PC-9 (cell line): Measurements from ENCODE around the gene SRP68. TPM values are rescaled to one million over a fixed set of nuclear protein-coding genes. Genes with fewer than 3 reads are reported as not detected.

Source experiments
- BruUV-seq: library from RNA; stranded (reverse); fragments of 400-500 nt; replicated peaks from 2 replicates; lab custom pipeline; 2021; lab: Mats Ljungman, UMichigan
- CTCF ChIA-PET: fragments of 300-600 bp; sonication (Branson Sonifier 250); formaldehyde crosslinking; loops from one replicate; lab custom pipeline; 2022; ENCODE audit warnings: antibody characterized with exemption; lab: Charles Lee
- POLR2A ChIA-PET: fragments of 300-600 bp; sonication (Branson Sonifier 250); formaldehyde crosslinking; loops from one replicate; lab custom pipeline; 2022; ENCODE audit warnings: antibody characterized with exemption; ENCODE audit not compliant: unreplicated experiment; lab: Charles Lee
- DNase-seq, 2 experiments: peaks; one replicate each; pipeline versions ENCODE4 v3.0.0 to v3.0.0-alpha.2; 2015 to 2022; ENCODE audit warnings: mixed read lengths in 1 of 2
- H2AFZ ChIP-seq: fragments of 200-600 bp; sonication (generic); 2 replicates; pipeline ENCODE4 v1.8.1; 2017; ENCODE audit warnings: antibody characterized with exemption
- H3F3A ChIP-seq: fragments of 200-600 bp; sonication (generic); 2 replicates; pipeline ENCODE4 v1.8.1; 2017; ENCODE audit warnings: antibody characterized with exemption, mild to moderate bottlenecking, low read depth; ENCODE audit not compliant: insufficient read depth
- H3K27ac ChIP-seq: fragments of 200-600 bp; sonication (generic); 2 replicates; pipeline ENCODE4 v1.6.1; 2016; ENCODE audit warnings: mixed run types
- H3K27me3 ChIP-seq: fragments of 200-600 bp; sonication (generic); 2 replicates; pipeline ENCODE4 v1.6.1; 2016; ENCODE audit warnings: low read depth, mixed run types; ENCODE audit not compliant: insufficient read depth
- H3K36me3 ChIP-seq: fragments of 200-600 bp; sonication (generic); 2 replicates; pipeline ENCODE4 v1.6.1; 2016; ENCODE audit warnings: low read depth, mixed run types
- H3K4me1 ChIP-seq: fragments of 200-600 bp; sonication (generic); replicated peaks from 2 replicates; pipeline ENCODE4 v1.6.1; 2016; ENCODE audit warnings: mixed run types; ENCODE audit not compliant: insufficient read depth
- H3K4me2 ChIP-seq: fragments of 200-600 bp; sonication (generic); 2 replicates; pipeline ENCODE4 v1.6.1; 2017; ENCODE audit warnings: mixed run types
- H3K4me3 ChIP-seq: fragments of 200-600 bp; sonication (generic); 2 replicates; pipeline ENCODE4 v1.6.1; 2016; ENCODE audit warnings: mixed run types
- H3K79me2 ChIP-seq: fragments of 200-600 bp; sonication (generic); 2 replicates; pipeline ENCODE4 v1.6.1; 2017; ENCODE audit warnings: low read depth, mixed run types
- H3K9me2 ChIP-seq: fragments of 200-600 bp; sonication (generic); 2 replicates; pipeline ENCODE4 v1.8.1; 2017; ENCODE audit warnings: mild to moderate bottlenecking; ENCODE audit not compliant: insufficient read depth
- H3K9me3 ChIP-seq: fragments of 200-600 bp; sonication (generic); 2 replicates; pipeline ENCODE4 v1.8.1; 2016; ENCODE audit warnings: low read depth; ENCODE audit not compliant: insufficient read depth
- H4K20me1 ChIP-seq: fragments of 200-600 bp; sonication (generic); 2 replicates; pipeline ENCODE4 v1.8.1; 2017; ENCODE audit not compliant: insufficient read depth
- EZH2 ChIP-seq: fragments of 200-600 bp; sonication (generic); IDR thresholded peaks from 2 replicates; pipeline ENCODE4 v1.8.0; 2017; ENCODE audit warnings: antibody characterized with exemption, low read depth
- intact Hi-C: fragments of 100-400 bp; cut with micrococcal nuclease; formaldehyde crosslinking; loops from one replicate; pipeline ENCODE4 v1.10.0; 2022; ENCODE audit not compliant: unreplicated experiment
- total RNA-seq: library from RNA; stranded (reverse); gene quantifications from 2 replicates; pipeline ENCODE4 v1.2.3, GENCODE V29; 2021
- TF ChIP-seq, protein P1 (sequence below): fragments of 200-600 bp; sonication (generic); conservative IDR thresholded peaks from 2 replicates; pipeline ENCODE4 v1.6.1; 2017; ENCODE audit warnings: mixed run types, antibody characterized with exemption, mild to moderate bottlenecking, moderate library complexity

SRP68 gene
- total RNA-seq, 1 experiment from 2014 or later = 91.7 TPM

DNA sequence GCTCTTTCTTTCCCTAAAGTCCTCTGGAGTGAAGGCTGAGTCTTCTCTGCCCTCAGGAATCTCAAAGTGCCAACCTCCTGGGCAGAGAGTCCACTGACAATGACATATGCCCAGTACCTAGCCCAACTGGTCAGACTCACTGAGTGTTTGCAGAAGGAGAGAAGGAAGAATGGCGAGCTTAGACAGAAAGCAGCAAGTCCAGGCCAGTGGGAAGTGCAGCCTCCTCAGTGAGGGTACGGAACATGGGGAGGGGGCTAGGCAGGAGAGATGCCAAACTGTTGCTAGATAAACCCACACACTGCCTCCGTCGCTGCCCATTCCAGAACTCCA lies 30.6 kb upstream of the SRP68 start:
- BruUV-seq = no TSS peak
- CTCF ChIA-PET = interaction anchor here (0.6 to 1.2 kb wide), 3 partner anchors 40 to 51 kb away, joined by 4 to 12 read pairs (median 4); no protein-coding TSS in a partner anchor

DNA sequence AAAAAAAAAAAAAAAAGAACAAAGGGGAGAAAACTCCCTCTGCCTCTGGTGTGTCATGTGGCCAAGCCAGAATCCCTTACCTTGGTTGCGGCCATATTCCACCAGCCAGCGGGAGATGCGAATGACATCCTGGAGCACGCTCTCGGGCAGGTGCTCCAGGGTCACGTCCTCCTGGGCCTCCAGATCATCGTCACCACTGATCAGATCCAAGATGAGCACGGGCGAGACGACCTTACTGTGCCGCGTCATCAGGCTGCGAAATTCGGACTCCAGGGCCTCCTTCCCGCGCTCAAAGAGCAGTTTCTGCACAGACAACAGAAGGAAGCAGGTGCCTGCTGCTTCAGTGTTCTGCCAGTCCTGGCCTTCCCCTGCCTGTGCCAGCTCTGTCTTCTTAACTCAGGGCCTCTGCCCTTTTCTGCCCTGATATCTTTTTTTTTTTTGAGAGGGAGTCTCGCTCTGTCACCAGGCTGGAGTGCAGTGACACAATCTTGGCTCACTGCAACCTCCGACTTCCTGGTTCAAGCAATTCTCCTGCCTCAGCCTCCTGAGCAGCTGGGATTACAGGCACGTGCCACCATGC lies 25.5 kb upstream of the SRP68 start:
- no peak for DNase-seq
- no peak overlapping the region for H3K27ac ChIP-seq
- H3K4me2 ChIP-seq = no peak overlapping the region
- no peaks in the 10 kb centered on the region for H3K27me3 ChIP-seq
- peaks cover 7% of the 10 kb centered on the region; the same call in 1 of the 2 replicates for H3K4me1 ChIP-seq
- intact Hi-C loops = no loop called here
- H3K9me2 ChIP-seq = no peaks in the 10 kb centered on the region
- no peak overlapping the region for H3K4me3 ChIP-seq
- ChIA-PET CTCF (no interaction called here), POLR2A (no interaction called here)
- no peak overlapping the region for H2AFZ ChIP-seq
- TF ChIP-seq, protein P1, sequence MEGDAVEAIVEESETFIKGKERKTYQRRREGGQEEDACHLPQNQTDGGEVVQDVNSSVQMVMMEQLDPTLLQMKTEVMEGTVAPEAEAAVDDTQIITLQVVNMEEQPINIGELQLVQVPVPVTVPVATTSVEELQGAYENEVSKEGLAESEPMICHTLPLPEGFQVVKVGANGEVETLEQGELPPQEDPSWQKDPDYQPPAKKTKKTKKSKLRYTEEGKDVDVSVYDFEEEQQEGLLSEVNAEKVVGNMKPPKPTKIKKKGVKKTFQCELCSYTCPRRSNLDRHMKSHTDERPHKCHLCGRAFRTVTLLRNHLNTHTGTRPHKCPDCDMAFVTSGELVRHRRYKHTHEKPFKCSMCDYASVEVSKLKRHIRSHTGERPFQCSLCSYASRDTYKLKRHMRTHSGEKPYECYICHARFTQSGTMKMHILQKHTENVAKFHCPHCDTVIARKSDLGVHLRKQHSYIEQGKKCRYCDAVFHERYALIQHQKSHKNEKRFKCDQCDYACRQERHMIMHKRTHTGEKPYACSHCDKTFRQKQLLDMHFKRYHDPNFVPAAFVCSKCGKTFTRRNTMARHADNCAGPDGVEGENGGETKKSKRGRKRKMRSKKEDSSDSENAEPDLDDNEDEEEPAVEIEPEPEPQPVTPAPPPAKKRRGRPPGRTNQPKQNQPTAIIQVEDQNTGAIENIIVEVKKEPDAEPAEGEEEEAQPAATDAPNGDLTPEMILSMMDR = no peak
- no peak for TF ChIP-seq EZH2
- H4K20me1 ChIP-seq = no peaks in the 10 kb centered on the region
- H3K9me3 ChIP-seq = no peaks in the 10 kb centered on the region
- H3F3A ChIP-seq = peaks cover 3% of the 10 kb centered on the region; the same call in 1 of the 2 replicates
- BruUV-seq = no TSS peak
- H3K79me2 ChIP-seq = peaks cover 12% of the 10 kb centered on the region
- no peaks in the 10 kb centered on the region for H3K36me3 ChIP-seq

More for the DNA sequence above, 30.6 kb upstream of the SRP68 start:
- Histone ChIP-seq H3K4me3 (peak overlapping the region; percentile 86), H2AFZ (peak overlapping the region; percentile 81), H3K9me3 (no peaks in the 10 kb centered on the region), H3K27ac (peak overlapping the region; percentile 73; the same call in 1 of the 2 replicates), H3F3A (peaks cover 6% of the 10 kb centered on the region; the same call in 1 of the 2 replicates), H3K4me2 (peak overlapping the region; percentile 91), H4K20me1 (no peaks in the 10 kb centered on the region), H3K4me1 (peaks cover 7% of the 10 kb centered on the region), H3K79me2 (peaks cover 17% of the 10 kb centered on the region), H3K9me2 (no peaks in the 10 kb centered on the region), H3K27me3 (no peaks in the 10 kb centered on the region), H3K36me3 (no peaks in the 10 kb centered on the region)
- no peak for TF ChIP-seq EZH2
- TF ChIP-seq, protein P1 = no peak
- POLR2A ChIA-PET = interaction anchor here (0.7 kb wide), 2 partner anchors 13 to 172 kb away, joined by 7 to 12 read pairs; no protein-coding TSS in a partner anchor
- intact Hi-C loops = loop anchor here (10.0 kb wide), 1 partner anchor 198 kb away; the partner anchor contains the start of gene MRPL38
- no peak for DNase-seq

DNA sequence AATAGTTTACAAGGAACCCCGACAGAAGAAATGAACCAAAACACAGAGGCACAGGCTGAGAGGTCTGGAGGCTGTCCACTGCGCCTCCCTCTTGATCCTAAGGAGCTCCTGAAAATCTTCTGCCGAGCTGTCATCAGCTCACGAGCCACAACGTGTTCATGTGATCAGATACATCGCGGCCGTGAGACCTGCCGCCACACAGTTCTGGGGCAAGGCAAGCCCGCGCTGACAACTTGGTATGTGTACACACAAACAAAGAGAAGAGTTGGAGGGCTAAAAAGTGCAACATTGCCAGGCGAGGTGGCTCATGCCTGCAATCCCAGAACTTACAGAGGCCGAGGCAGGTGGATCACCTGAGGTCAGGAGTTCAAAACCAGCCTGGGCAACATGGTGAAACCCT lies 23.6 kb upstream of the SRP68 start:
- CTCF ChIA-PET = no interaction called here
- no TSS peak for BruUV-seq
- intact Hi-C loops = no loop called here

More for the DNA sequence above, 23.6 kb upstream of the SRP68 start:
- no peaks in the 10 kb centered on the region for H3K27me3 ChIP-seq
- no peak for DNase-seq
- H3F3A ChIP-seq = 0 out of 2 replicates have a peak, but pooled peaks cover 3% of the 10 kb centered on the region
- POLR2A ChIA-PET = no interaction called here
- H3K27ac ChIP-seq = no peak overlapping the region
- H2AFZ ChIP-seq = no peak overlapping the region
- H3K4me2 ChIP-seq = no peak overlapping the region
- no peak overlapping the region for H3K4me3 ChIP-seq
- H3K9me3 ChIP-seq = no peaks in the 10 kb centered on the region
- no peaks in the 10 kb centered on the region for H4K20me1 ChIP-seq
- H3K79me2 ChIP-seq = no peaks in the 10 kb centered on the region
- TF ChIP-seq, protein P1 = no peak
- TF ChIP-seq EZH2 = no peak
- no peaks in the 10 kb centered on the region for H3K4me1 ChIP-seq
- no peaks in the 10 kb centered on the region for H3K36me3 ChIP-seq
- H3K9me2 ChIP-seq = no peaks in the 10 kb centered on the region
